PC-9 (cell line): Measurements from ENCODE around the gene TUBGCP6.

Experiments used
- CTCF ChIP-seq: fragments of 200-600 bp; sonication (generic); conservative IDR thresholded peaks from 2 replicates; pipeline ENCODE4 v1.6.1; 2017; ENCODE audit warnings: mixed run types, antibody characterized with exemption, mild to moderate bottlenecking, moderate library complexity
- EZH2 ChIP-seq: fragments of 200-600 bp; sonication (generic); IDR thresholded peaks from 2 replicates; pipeline ENCODE4 v1.8.0; 2017; ENCODE audit warnings: antibody characterized with exemption, low read depth

- TF ChIP-seq CTCF (no peak), EZH2 (no peak)
Measured at GRCh38 chr22:50260434-50260800, 15.6 kb upstream of the TUBGCP6 start.
